NT2/D1 (cell line): ENCODE data around the gene HES1.

Experiments
- SUZ12 ChIP-seq: IDR thresholded peaks from 2 replicates; pipeline ENCODE4 v1.6.1; 2011; ENCODE audit not compliant: insufficient read length, insufficient read depth; ENCODE audit errors: extremely low read depth
- YY1 ChIP-seq: IDR thresholded peaks from 2 replicates; pipeline ENCODE4 v1.6.1; 2011; ENCODE audit not compliant: insufficient read length, insufficient read depth
- ZNF274 ChIP-seq: IDR thresholded peaks from 2 replicates; pipeline ENCODE4 v1.6.1; 2011; ENCODE audit warnings: mild to moderate bottlenecking, low read depth, low read length

DNA sequence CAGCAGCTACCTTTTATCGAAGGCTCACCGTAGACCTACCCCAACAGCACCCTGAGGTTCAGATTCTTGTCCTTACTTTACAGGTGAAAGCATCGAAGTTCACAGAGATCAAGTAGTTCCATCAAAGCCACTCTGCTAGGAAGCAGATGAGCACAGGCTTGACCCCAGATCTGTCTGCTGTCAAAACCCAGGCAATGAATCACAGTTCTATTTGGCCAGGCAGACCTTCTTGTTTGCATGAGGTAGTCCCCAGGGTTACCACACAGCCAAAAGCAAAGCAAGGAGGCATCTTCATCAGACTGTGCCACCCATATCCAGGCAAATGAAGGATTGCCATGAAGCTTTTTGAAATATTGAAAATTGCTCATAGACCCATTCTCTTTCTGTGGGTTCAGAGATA lies 33.0 kb downstream of the HES1 start:
- TF ChIP-seq YY1 (no peak), ZNF274 (no peak), SUZ12 (no peak)
